HEK293 (cell line): ENCODE data around the gene FAM200C.
A peak's percentile ranks its signal among the peaks of the same experiment; 100 is the strongest.

ENCODE experiments used
- HOXC10 ChIP-seq: sonication (generic); formaldehyde crosslinking; IDR thresholded peaks from 2 replicates; pipeline ENCODE4 v1.8.1; 2023; ENCODE audit warnings: mild to moderate bottlenecking, missing genetic modification reagents
- KLF10 ChIP-seq: fragments of 450-650 bp; IDR thresholded peaks from 2 replicates; pipeline ENCODE4 v1.5.1; 2018; ENCODE audit warnings: missing biosample characterization, mild to moderate bottlenecking, missing genetic modification characterization
- KLF17 ChIP-seq: fragments of 450-650 bp; formaldehyde crosslinking; IDR thresholded peaks from 2 replicates; pipeline ENCODE4 v1.5.1; 2016; ENCODE audit warnings: missing biosample characterization, missing genetic modification characterization
- KLF8 ChIP-seq: fragments of 450-650 bp; formaldehyde crosslinking; IDR thresholded peaks from 2 replicates; pipeline ENCODE4 v1.5.1; 2016; ENCODE audit warnings: missing biosample characterization, missing genetic modification characterization
- REPIN1 ChIP-seq: fragments of 450-650 bp; formaldehyde crosslinking; IDR thresholded peaks from 2 replicates; pipeline ENCODE4 v1.5.1; 2017; ENCODE audit warnings: missing biosample characterization, missing genetic modification characterization, low read depth
- WT1 ChIP-seq: fragments of 450-650 bp; formaldehyde crosslinking; IDR thresholded peaks from 2 replicates; pipeline ENCODE4 v1.5.1; 2016; ENCODE audit warnings: missing biosample characterization, missing genetic modification characterization
- ZBTB7A ChIP-seq: fragments of 450-650 bp; formaldehyde crosslinking; IDR thresholded peaks from 2 replicates; pipeline ENCODE4 v1.5.1; 2016; ENCODE audit warnings: low read depth, missing biosample characterization, missing genetic modification characterization
- ZBTB8A ChIP-seq: fragments of 450-650 bp; formaldehyde crosslinking; IDR thresholded peaks from 2 replicates; pipeline ENCODE4 v1.5.1; 2016; ENCODE audit warnings: missing biosample characterization, missing genetic modification characterization
- ZNF10 ChIP-seq: fragments of 450-650 bp; formaldehyde crosslinking; IDR thresholded peaks from 2 replicates; pipeline ENCODE4 v1.5.1; 2017; ENCODE audit warnings: missing biosample characterization, missing genetic modification characterization
- ZNF174 ChIP-seq: fragments of 450-650 bp; formaldehyde crosslinking; IDR thresholded peaks from 2 replicates; pipeline ENCODE4 v1.5.0; 2017; ENCODE audit warnings: missing biosample characterization, mild to moderate bottlenecking, missing genetic modification characterization
- ZNF292 ChIP-seq: fragments of 450-650 bp; formaldehyde crosslinking; IDR thresholded peaks from 2 replicates; pipeline ENCODE4 v1.5.1; 2016; ENCODE audit warnings: low read depth, missing biosample characterization, missing genetic modification characterization, borderline replicate concordance
- ZNF350 ChIP-seq: fragments of 450-650 bp; formaldehyde crosslinking; IDR thresholded peaks from 2 replicates; pipeline ENCODE4 v1.5.0; 2017; ENCODE audit warnings: missing biosample characterization, mild to moderate bottlenecking, missing genetic modification characterization
- ZNF37A ChIP-seq: fragments of 450-650 bp; IDR thresholded peaks from 2 replicates; pipeline ENCODE4 v1.5.1; 2018; ENCODE audit warnings: missing biosample characterization, missing genetic modification characterization
- ZNF501 ChIP-seq: fragments of 450-650 bp; formaldehyde crosslinking; IDR thresholded peaks from 2 replicates; pipeline ENCODE4 v1.5.1; 2016; ENCODE audit warnings: missing biosample characterization, missing genetic modification characterization
- ZNF600 ChIP-seq: fragments of 450-650 bp; formaldehyde crosslinking; IDR thresholded peaks from 2 replicates; pipeline ENCODE4 v1.5.1; 2016; ENCODE audit warnings: missing biosample characterization, missing genetic modification characterization
- ZNF670 ChIP-seq: fragments of 450-650 bp; formaldehyde crosslinking; IDR thresholded peaks from 2 replicates; pipeline ENCODE4 v1.5.1; 2016; ENCODE audit warnings: missing biosample characterization, missing genetic modification characterization, low read depth
- ZNF791 ChIP-seq: fragments of 450-650 bp; formaldehyde crosslinking; IDR thresholded peaks from 2 replicates; pipeline ENCODE4 v1.5.1; 2016; ENCODE audit warnings: missing biosample characterization, missing genetic modification characterization
- ZNF830 ChIP-seq: fragments of 450-650 bp; IDR thresholded peaks from 2 replicates; pipeline ENCODE4 v1.5.0; 2018; ENCODE audit warnings: missing biosample characterization, missing genetic modification characterization, low read depth, mild to moderate bottlenecking, moderate library complexity
- ZSCAN16 ChIP-seq: fragments of 450-650 bp; formaldehyde crosslinking; IDR thresholded peaks from 2 replicates; pipeline ENCODE4 v1.5.1; 2016; ENCODE audit warnings: missing biosample characterization, missing genetic modification characterization
- TF ChIP-seq, protein P1 (sequence below): fragments of 450-650 bp; formaldehyde crosslinking; IDR thresholded peaks from 2 replicates; pipeline ENCODE4 v1.5.1; 2017; ENCODE audit warnings: missing biosample characterization, missing genetic modification characterization
- TF ChIP-seq, protein P2 (sequence below): fragments of 450-650 bp; formaldehyde crosslinking; IDR thresholded peaks from 2 replicates; pipeline ENCODE4 v1.5.1; 2016; ENCODE audit warnings: missing biosample characterization, missing genetic modification characterization, borderline replicate concordance
- TF ChIP-seq, protein P3 (sequence below): fragments of 450-650 bp; formaldehyde crosslinking; IDR thresholded peaks from 2 replicates; pipeline ENCODE4 v1.5.1; 2016; ENCODE audit warnings: missing biosample characterization, missing genetic modification characterization
- TF ChIP-seq, protein P4 (sequence below): fragments of 450-650 bp; formaldehyde crosslinking; IDR thresholded peaks from 2 replicates; pipeline ENCODE4 v1.5.1; 2017; ENCODE audit warnings: missing biosample characterization, missing genetic modification characterization

The FAM200C gene

GRCh38 chr5:160421625-160422258 lies 21.9 kb upstream of the FAM200C start, which contains the start of gene PTTG1 (continued):
- TF ChIP-seq, protein P1, sequence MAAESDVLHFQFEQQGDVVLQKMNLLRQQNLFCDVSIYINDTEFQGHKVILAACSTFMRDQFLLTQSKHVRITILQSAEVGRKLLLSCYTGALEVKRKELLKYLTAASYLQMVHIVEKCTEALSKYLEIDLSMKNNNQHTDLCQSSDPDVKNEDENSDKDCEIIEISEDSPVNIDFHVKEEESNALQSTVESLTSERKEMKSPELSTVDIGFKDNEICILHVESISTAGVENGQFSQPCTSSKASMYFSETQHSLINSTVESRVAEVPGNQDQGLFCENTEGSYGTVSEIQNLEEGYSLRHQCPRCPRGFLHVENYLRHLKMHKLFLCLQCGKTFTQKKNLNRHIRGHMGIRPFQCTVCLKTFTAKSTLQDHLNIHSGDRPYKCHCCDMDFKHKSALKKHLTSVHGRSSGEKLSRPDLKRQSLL, result no peak
- no peak for TF ChIP-seq ZBTB7A (tag by site-specific recombination)
- no peak; the same call in 1 of the 2 replicates for TF ChIP-seq ZSCAN16 (tag by site-specific recombination)
- TF ChIP-seq ZNF350 (tag by site-specific recombination), result no peak
- TF ChIP-seq, protein P2, sequence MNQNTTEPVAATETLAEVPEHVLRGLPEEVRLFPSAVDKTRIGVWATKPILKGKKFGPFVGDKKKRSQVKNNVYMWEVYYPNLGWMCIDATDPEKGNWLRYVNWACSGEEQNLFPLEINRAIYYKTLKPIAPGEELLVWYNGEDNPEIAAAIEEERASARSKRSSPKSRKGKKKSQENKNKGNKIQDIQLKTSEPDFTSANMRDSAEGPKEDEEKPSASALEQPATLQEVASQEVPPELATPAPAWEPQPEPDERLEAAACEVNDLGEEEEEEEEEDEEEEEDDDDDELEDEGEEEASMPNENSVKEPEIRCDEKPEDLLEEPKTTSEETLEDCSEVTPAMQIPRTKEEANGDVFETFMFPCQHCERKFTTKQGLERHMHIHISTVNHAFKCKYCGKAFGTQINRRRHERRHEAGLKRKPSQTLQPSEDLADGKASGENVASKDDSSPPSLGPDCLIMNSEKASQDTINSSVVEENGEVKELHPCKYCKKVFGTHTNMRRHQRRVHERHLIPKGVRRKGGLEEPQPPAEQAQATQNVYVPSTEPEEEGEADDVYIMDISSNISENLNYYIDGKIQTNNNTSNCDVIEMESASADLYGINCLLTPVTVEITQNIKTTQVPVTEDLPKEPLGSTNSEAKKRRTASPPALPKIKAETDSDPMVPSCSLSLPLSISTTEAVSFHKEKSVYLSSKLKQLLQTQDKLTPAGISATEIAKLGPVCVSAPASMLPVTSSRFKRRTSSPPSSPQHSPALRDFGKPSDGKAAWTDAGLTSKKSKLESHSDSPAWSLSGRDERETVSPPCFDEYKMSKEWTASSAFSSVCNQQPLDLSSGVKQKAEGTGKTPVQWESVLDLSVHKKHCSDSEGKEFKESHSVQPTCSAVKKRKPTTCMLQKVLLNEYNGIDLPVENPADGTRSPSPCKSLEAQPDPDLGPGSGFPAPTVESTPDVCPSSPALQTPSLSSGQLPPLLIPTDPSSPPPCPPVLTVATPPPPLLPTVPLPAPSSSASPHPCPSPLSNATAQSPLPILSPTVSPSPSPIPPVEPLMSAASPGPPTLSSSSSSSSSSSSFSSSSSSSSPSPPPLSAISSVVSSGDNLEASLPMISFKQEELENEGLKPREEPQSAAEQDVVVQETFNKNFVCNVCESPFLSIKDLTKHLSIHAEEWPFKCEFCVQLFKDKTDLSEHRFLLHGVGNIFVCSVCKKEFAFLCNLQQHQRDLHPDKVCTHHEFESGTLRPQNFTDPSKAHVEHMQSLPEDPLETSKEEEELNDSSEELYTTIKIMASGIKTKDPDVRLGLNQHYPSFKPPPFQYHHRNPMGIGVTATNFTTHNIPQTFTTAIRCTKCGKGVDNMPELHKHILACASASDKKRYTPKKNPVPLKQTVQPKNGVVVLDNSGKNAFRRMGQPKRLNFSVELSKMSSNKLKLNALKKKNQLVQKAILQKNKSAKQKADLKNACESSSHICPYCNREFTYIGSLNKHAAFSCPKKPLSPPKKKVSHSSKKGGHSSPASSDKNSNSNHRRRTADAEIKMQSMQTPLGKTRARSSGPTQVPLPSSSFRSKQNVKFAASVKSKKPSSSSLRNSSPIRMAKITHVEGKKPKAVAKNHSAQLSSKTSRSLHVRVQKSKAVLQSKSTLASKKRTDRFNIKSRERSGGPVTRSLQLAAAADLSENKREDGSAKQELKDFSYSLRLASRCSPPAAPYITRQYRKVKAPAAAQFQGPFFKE, result no peak
- peak; percentile 49; the same call in 1 of the 2 replicates for TF ChIP-seq ZNF10 (tag by site-specific recombination)
- no peak for TF ChIP-seq ZNF830 (tag by site-specific recombination)
- TF ChIP-seq ZBTB8A (tag by site-specific recombination), result no peak
- peak; percentile 65; the same call in 1 of the 2 replicates for TF ChIP-seq ZNF501
- TF ChIP-seq KLF10 (tag by site-specific recombination), result no peak
- TF ChIP-seq ZNF37A (tag by site-specific recombination), result no peak
- peak; percentile 28; the same call in 1 of the 2 replicates for TF ChIP-seq KLF8
- TF ChIP-seq ZNF600, result peak; percentile 89
- no peak for TF ChIP-seq ZNF791 (tag by site-specific recombination)
- peak; percentile 36; the same call in 1 of the 2 replicates for TF ChIP-seq KLF17 (tag by site-specific recombination)
- no peak for TF ChIP-seq ZNF670 (tag by site-specific recombination)
- TF ChIP-seq, protein P3, sequence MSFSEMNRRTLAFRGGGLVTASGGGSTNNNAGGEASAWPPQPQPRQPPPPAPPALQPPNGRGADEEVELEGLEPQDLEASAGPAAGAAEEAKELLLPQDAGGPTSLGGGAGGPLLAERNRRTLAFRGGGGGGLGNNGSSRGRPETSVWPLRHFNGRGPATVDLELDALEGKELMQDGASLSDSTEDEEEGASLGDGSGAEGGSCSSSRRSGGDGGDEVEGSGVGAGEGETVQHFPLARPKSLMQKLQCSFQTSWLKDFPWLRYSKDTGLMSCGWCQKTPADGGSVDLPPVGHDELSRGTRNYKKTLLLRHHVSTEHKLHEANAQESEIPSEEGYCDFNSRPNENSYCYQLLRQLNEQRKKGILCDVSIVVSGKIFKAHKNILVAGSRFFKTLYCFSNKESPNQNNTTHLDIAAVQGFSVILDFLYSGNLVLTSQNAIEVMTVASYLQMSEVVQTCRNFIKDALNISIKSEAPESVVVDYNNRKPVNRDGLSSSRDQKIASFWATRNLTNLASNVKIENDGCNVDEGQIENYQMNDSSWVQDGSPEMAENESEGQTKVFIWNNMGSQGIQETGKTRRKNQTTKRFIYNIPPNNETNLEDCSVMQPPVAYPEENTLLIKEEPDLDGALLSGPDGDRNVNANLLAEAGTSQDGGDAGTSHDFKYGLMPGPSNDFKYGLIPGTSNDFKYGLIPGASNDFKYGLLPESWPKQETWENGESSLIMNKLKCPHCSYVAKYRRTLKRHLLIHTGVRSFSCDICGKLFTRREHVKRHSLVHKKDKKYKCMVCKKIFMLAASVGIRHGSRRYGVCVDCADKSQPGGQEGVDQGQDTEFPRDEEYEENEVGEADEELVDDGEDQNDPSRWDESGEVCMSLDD (tag by site-specific recombination), result no peak
- TF ChIP-seq ZNF174 (tag by site-specific recombination), result no peak
- no peak for TF ChIP-seq ZNF292 (tag by site-specific recombination)
- TF ChIP-seq HOXC10 (CRISPR knock-in tag), result no peak
- no peak for TF ChIP-seq REPIN1 (tag by site-specific recombination)
- TF ChIP-seq, protein P4, sequence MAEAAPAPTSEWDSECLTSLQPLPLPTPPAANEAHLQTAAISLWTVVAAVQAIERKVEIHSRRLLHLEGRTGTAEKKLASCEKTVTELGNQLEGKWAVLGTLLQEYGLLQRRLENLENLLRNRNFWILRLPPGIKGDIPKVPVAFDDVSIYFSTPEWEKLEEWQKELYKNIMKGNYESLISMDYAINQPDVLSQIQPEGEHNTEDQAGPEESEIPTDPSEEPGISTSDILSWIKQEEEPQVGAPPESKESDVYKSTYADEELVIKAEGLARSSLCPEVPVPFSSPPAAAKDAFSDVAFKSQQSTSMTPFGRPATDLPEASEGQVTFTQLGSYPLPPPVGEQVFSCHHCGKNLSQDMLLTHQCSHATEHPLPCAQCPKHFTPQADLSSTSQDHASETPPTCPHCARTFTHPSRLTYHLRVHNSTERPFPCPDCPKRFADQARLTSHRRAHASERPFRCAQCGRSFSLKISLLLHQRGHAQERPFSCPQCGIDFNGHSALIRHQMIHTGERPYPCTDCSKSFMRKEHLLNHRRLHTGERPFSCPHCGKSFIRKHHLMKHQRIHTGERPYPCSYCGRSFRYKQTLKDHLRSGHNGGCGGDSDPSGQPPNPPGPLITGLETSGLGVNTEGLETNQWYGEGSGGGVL (tag by site-specific recombination), result no peak
- peak; percentile 29; the same call in 1 of the 2 replicates for TF ChIP-seq WT1
